GM12865 (cell line): ENCODE data around the gene ITPR2.
A peak's percentile ranks its signal among the peaks of the same experiment; 100 is the strongest.
"Not testable (repeated sequence)": the region's sequence is repeated elsewhere in the genome, so short reads cannot be mapped to it uniquely, and the experiment has no call there.

ENCODE experiments used
- DNase-seq: peaks from one replicate; pipeline ENCODE4 v3.0.0; 2010; ENCODE audit warnings: low read depth
- H3K4me3 ChIP-seq: 2 replicates; pipeline ENCODE4 v1.5.1; 2011; ENCODE audit warnings: mild to moderate bottlenecking, low read depth, low read length, control low read depth
- CTCF ChIP-seq: IDR thresholded peaks from 2 replicates; pipeline ENCODE4 v1.5.1; 2011; ENCODE audit warnings: low read length, control low read depth, low read depth, inconsistent platforms; ENCODE audit not compliant: insufficient read depth; ENCODE audit errors: missing control alignments

The ITPR2 gene

GRCh38 chr12:26730481-26731350 is 102.3 kb downstream of the ITPR2 start:
- peak; percentile 9 for DNase-seq
- TF ChIP-seq CTCF, result no peak
- H3K4me3 ChIP-seq, result no peak overlapping the region

GRCh38 chr12:26729137-26729671 is 103.8 kb downstream of the ITPR2 start:
- H3K4me3 ChIP-seq, result not testable (repeated sequence)
- peak; percentile 67 for DNase-seq

DNA sequence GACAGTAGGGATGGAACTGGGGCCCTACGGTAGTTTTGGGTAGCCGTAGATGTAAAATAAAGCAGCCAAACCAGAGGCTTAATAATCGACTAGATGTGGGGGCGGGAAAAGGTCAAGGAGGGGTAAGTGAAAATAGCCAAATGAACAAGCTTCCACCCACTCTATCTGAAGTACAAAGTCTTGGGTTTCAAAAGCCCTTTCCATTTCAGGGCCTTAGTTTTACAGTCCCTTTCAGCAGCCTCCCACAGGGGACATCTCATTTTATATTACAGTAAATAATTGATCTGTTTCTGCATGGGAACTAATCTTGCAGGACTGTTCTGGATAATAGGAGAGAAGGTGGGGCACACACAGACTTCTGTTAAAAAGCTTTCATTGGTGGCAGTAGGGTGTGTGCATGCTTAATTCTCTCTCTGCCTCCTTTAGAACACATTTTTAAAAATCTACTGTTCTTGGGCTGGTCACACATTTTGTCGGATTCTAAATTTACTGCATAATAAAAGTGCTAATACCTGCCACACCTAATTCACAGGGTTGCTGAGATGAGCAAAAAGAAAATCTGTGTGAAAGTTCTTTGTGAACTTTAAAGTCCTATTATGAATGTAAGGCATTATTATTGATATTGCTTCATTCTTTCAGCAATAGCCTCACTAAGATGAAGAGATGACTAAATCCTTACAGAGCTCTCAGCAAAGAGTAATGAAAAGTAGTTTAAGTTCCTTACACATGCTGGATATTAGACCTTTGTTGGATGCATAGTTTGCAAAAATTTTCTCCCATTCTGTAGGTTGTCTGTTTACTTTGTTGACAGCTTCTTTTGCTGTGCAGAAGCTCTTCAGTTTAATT is 104.6 kb downstream of the ITPR2 start:
- no peak overlapping the region for H3K4me3 ChIP-seq
- no peak for TF ChIP-seq CTCF
- DNase-seq, result peak; percentile 69

DNA sequence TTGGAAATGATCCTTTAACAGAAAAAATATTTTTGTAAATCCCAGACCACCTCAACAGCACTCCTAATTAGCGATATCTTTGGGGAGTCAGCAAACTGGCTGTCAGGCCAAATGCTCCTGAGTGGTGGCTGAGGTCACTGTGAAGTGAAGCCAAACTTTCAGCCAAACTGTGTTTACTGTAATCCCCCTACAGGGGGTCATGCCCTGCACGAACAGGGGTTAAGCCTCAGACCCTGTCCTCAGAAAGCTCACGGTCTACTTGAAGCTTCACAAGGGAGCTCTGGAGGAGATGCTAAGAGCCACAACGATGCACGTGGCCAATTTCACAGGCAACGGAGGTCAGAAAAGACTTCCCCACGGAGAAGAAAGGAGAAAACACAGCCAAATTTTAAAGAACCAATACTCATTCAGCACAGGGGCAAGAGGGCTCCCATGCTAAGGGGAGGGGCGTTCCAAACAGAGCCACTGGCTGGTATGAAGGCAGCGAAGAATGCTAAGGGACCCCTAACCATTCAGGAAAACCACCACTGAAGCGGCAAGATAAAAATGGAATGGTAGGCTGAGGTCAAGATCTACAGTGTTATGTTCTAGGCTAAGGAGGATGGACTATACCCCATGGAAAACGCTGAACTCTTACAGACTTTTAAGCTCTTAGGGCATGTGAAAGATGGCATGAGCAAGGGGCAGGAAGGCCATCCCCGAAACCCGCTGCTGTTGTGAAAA is 105.4 kb downstream of the ITPR2 start:
- no peak for DNase-seq
- no peak overlapping the region for H3K4me3 ChIP-seq
- no peak for TF ChIP-seq CTCF

DNA sequence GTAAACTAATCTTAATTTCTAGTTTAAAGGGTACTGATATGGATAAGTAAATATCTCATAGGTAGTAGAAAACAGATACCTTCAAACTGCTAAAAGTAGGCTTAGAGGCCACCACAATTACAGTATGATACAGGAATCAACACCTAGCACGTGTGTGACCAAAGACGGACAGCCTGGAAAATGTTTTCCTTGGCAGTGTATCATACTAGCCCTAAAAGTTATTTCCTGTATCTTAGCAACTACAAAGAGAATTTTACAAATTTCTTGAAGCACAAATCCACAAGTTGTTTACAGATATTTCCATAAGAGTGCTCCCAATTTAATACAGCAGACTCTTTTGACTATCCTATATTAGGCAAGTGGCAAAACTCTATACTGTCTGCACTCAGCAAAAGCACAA is 106.0 kb downstream of the ITPR2 start:
- no peak overlapping the region for H3K4me3 ChIP-seq
- DNase-seq, result no peak
- no peak for TF ChIP-seq CTCF

- DNase-seq, result no peak
- H3K4me3 ChIP-seq, result no peak overlapping the region
- TF ChIP-seq CTCF, result no peak
Measured at GRCh38 chr12:26725276-26725916, 107.6 kb downstream of the ITPR2 start.
